Measurements from ENCODE around the gene ZNF778. TPM values are rescaled to one million over a fixed set of nuclear protein-coding genes. Genes with fewer than 3 reads are reported as not detected.

ZNF778 gene
- polyA plus RNA-seq, 3 donors from 2014 or later = 4.0 to 5.0 (median 5.0) TPM

DNA sequence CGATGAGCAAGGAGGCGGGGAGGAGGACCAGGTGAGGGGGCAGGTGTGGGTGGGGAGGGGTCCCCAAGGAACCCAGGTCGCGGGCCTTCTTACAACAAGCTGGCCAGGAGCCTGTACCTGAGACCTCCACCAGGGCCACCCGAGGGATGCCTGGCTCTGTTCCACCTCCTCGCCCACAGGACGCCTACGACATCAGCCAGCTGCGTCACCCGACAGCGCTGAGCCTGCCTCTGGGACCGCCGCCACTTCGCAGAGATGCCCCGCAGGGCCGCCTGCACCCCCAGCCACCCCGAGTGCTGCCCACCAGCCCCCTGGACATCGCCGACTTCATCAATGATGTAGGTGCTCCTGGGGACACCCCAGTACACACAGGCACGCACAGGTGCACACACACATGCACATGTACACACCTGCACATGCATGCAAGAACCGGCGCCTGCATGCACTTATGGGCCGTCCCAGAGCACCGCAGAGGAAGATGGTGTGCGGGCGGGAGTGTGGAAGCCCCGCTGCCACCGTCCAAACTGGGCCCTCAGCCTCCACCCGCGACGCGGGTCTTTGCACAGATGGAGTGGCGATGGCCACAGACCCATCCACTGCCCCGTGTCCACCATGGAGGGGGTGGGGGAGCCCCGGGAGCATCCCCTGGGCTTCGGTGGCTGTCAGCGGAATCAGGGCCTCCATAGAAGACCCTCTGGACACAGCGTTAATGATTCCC lies 23.8 kb upstream of the ZNF778 start:
- H3K36me3 Mint-ChIP-seq = no peaks in the 10 kb centered on the region
- no peak for DNase-seq
- no peak overlapping the region for H3K4me3 Mint-ChIP-seq

DNA sequence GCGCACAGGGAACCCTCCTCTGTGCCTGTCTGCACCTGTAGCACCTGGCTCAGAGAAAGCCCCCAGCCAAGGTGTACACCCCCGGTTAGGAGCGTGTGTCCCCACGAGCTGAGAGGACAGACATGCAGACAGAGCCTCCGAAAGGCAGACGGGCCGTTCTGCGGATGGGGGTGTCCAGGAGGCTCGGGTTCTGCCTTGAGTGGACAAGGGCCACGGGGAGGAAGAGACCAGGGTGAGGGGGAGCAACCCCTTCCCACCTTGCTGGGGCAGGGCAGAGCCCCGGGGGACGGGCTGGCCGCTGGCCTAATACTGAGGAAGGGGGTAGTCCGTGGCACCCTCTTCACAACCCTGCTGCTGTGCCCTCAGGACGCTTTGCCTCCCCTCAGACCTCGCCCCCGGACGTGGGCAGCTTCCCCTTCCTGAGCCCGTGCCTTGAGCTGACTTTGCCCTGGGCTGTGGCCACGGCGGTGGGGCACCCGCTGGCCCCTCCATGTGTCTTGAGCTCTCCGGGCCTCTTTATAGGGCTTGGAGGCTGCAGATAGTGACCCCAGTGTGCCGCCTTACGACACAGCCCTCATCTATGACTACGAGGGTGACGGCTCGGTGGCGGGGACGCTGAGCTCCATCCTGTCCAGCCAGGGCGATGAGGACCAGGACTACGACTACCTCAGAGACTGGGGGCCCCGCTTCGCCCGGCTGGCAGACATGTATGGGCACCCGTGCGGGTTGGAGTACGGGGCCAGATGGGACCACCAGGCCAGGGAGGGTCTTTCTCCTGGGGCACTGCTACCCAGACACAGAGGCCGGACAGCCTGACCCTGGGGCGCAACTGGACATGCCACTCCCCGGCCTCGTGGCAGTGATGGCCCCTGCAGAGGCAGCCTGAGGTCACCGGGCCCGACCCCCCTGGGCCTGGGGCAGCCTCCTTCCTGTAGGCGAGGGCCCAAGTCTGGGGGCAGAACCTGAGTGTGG lies 22.9 kb upstream of the ZNF778 start:
- Mint-ChIP-seq H3K4me3 (no peak overlapping the region), H3K4me1 (peaks cover 0 to 4% of the 10 kb centered on the region in 2 donors), H3K27ac (peak overlapping the region in 1 of 6 donors; percentile 12), H3K9me3 (no peaks in the 10 kb centered on the region), H3K36me3 (no peaks in the 10 kb centered on the region), H3K27me3 (ENCODE audit: low read depth in 3 of 3) (peaks cover 0 to 7% (median 2%) of the 10 kb centered on the region in 3 donors)
- no peak for DNase-seq

More for the DNA sequence above, 23.8 kb upstream of the ZNF778 start:
- Mint-ChIP-seq H3K27ac (no peak overlapping the region), H3K9me3 (no peaks in the 10 kb centered on the region), H3K27me3 (ENCODE audit: low read depth in 3 of 3) (peaks cover under 1 to 10% (median 5%) of the 10 kb centered on the region in 3 donors), H3K4me1 (peaks cover 0 to 4% of the 10 kb centered on the region in 2 donors)

DNA sequence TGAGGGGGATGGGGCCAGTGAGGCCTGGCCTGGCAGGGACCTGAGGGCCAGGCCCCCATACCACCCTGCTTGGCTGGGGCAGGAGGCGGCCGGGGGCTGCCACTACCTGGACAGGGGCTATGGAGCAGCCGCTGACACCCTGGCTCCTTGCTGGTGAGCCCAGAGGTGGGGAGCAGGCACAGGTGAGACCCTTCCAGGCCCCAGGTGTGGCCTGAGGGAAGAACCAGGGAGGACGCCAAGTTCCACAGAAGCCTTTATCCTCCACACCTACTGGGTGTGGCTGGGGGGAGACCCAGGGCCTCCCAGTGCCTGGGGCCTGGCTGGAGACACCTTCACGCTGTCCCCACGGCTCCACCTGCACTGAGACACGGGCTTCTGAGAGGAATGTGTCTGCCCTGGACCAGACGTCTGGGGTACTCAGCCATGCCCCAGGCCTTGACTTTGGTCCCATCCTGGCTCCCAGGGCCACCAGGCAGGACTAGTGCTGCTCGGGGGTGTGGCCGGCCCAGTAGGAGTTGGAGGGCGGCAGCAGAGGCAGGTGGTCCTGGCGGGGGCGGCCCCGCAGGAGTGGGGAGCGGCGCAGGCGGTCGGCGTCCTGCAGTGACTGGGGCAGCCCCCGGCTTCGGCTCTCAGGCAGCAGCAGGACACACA lies 21.9 kb upstream of the ZNF778 start:
- peaks cover 0 to 6% (median 0%) of the 10 kb centered on the region in 3 donors for H3K27me3 Mint-ChIP-seq (ENCODE audit: low read depth in 3 of 3)
- peaks cover 0 to 10% of the 10 kb centered on the region in 2 donors for H3K4me1 Mint-ChIP-seq
- no peak overlapping the region for H3K27ac Mint-ChIP-seq
- no peak overlapping the region for H3K4me3 Mint-ChIP-seq
- no peaks in the 10 kb centered on the region for H3K36me3 Mint-ChIP-seq
- no peak for DNase-seq
- no peaks in the 10 kb centered on the region for H3K9me3 Mint-ChIP-seq

DNA sequence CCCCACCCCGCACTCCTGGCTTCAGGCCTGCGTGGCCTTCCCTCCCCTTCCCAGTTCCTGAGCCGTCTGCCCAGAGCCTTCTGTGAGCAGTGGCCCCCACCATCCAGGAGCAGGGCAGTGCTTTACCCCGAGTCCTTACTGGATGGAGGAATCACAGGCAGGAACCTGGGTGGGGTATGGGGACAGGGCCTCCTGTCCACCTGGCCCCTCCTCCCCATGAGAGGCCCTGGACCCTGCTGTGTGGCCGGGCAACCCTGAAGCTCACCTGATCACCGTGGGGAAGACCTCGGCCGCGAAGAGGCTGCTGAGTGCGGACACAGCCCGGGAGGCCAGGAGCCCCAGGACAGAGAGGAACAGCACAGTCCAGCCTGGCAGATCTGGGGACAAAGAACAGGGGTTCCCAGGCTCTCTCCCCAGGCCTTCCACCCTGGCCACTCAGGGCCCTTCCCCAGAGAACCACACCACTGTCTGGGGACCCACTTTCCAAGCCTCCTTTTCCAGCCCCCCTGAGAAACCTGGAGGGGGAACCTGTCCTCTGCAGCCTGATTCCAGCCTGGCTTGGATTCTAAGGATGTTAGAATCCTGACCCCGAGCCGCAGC lies 20.4 kb upstream of the ZNF778 start:
- Mint-ChIP-seq H3K27ac (no peak overlapping the region), H3K4me3 (no peak overlapping the region), H3K9me3 (no peaks in the 10 kb centered on the region), H3K4me1 (peaks cover 2 to 10% of the 10 kb centered on the region in 2 donors), H3K27me3 (ENCODE audit: low read depth in 3 of 3) (peaks cover 0 to 6% (median 0%) of the 10 kb centered on the region in 3 donors), H3K36me3 (no peaks in the 10 kb centered on the region)
- DNase-seq = no peak

DNA sequence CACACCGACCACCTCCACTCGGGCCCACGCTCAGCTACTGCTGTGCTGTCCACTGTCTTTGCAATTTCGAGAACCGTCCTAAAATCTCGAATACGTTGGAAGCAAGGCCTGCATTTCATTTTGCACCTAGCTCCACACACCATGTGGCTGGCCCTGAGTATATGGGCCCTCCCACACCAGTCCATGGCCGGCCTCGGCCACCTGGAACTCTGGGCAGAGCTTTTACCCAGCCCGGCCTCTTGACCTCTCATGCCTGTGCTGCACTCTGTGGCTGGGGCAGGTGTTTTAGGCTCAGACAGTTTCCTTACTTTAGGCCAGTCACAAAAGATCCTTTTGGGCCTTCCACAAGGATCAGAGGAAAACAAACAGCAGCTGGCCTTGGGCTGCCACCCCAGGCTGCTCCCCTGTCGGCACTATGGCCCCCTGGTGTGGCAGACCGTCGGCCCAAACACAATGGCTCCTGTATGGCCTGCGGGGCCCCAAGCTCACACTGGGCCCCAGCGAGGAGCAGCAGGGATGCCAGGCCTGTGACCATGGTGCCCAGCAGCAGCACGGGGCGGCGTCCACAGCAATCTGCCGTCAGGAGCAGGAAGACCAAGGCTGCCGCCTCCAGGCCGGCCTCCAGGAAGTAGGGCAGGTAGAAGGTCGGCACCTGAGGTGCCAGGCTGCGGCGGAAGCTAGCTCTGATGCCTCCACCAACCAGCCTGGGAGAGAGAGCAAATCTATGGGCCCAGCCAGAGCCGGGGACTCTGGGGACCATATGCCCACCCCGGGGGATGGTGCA lies 19.7 kb upstream of the ZNF778 start:
- peaks cover 0 to 3% (median 0%) of the 10 kb centered on the region in 6 donors for H3K9me3 Mint-ChIP-seq
- no peaks in the 10 kb centered on the region for H3K36me3 Mint-ChIP-seq
- no peak for DNase-seq
- no peak overlapping the region for H3K4me3 Mint-ChIP-seq
- peaks cover 9 to 15% of the 10 kb centered on the region in 2 donors for H3K4me1 Mint-ChIP-seq
- no peak overlapping the region for H3K27ac Mint-ChIP-seq
- peaks cover 2 to 9% (median 3%) of the 10 kb centered on the region in 3 donors for H3K27me3 Mint-ChIP-seq (ENCODE audit: low read depth in 3 of 3)

DNA sequence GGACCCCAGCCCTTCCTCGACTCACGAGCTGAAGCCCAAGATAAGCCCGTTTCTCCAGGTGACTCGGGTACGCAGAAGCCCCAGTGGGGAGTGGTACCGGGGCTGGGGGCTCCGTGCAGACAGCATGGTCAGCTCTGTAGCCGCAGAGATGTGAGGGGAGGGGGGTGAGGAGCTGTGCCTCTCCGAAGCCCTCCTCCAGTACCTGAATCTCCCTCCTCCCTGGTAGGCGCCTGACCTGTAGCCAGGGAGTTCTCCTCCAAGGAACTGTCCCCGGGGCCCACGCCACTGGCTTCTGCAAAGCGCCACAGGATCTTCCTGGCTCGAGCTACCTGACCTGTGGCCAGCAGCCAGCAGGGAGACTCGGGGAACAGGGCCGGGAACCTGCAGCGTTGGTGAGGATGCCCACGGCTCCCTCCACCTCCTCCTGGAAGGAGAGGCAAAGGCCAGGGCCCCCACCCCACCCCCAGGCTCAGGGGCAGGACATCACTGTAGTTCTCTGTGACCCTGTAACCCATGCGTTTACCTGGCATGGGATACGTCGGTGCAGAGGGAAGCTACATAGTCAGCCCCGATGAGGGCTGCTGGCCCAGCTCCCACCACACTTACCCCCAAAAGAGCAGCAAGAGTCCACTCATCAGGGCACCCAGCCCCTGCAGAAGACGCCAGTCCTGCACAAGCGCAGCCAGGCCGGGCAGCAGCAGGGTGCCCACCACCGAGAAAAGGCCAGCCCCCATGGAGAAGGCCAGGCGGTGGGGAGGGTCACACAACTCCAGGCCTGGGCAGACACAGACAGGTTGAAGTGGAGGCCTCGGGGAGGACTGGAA lies 18.9 kb upstream of the ZNF778 start:
- H3K36me3 Mint-ChIP-seq = no peaks in the 10 kb centered on the region
- H3K4me1 Mint-ChIP-seq = peaks cover 15 to 19% of the 10 kb centered on the region in 2 donors
- H3K4me3 Mint-ChIP-seq = no peak overlapping the region
- H3K9me3 Mint-ChIP-seq = peaks cover 0 to 6% (median 0%) of the 10 kb centered on the region in 6 donors
- no peak overlapping the region for H3K27ac Mint-ChIP-seq
- H3K27me3 Mint-ChIP-seq (ENCODE audit: low read depth in 3 of 3) = peaks cover 7 to 13% (median 10%) of the 10 kb centered on the region in 3 donors
- DNase-seq = no peak

DNA sequence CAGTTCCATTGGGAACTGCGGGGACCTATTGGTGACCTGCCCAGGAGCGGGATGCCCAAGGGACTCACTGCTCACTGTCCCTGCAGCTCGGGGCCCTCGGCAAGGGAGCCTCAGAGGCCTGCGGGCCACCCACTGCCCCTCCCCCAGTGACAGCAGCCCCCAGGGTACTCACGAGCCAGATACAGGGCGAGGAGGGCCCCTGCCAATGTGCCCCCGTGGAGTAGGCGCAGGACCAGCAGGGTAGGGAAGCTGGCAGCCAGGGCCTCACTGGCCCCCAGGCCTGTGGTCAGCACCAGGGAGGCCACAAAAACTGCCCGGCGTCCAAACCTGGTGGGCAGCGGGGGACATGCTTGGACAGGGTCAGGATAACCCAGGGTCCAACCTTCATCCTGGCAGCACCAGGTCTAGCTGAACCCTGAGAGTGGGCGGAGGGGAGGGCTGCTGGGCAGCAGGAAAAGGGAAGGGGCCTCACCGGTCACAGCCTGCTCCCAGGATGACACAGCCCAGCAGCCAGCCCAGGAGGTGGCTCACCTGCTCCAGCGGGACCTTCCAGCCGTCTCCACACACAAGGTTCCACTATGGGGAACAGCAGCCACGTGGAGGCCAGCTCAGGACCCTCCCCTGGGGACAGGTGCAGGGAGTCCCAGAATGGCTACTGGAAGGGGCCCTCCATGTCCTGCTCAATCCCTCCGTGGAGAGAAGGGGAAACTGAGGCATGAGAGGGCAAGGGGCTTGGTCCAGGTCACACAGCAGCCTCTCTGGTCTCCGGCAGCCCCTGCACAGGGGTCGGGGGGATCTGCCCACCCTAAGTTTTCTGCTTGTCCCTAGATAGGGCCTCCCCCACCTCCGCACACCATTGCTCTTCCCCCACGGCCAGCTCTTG lies 18.0 kb upstream of the ZNF778 start:
- Mint-ChIP-seq H3K36me3 (no peaks in the 10 kb centered on the region), H3K4me3 (peak overlapping the region in 1 of 5 donors; percentile 38), H3K4me1 (peaks cover 15 to 19% of the 10 kb centered on the region in 2 donors), H3K9me3 (peaks cover 0 to 6% (median 0%) of the 10 kb centered on the region in 6 donors), H3K27me3 (ENCODE audit: low read depth in 3 of 3) (peaks cover 7 to 15% (median 12%) of the 10 kb centered on the region in 3 donors), H3K27ac (no peak overlapping the region)
- no peak for DNase-seq

DNA sequence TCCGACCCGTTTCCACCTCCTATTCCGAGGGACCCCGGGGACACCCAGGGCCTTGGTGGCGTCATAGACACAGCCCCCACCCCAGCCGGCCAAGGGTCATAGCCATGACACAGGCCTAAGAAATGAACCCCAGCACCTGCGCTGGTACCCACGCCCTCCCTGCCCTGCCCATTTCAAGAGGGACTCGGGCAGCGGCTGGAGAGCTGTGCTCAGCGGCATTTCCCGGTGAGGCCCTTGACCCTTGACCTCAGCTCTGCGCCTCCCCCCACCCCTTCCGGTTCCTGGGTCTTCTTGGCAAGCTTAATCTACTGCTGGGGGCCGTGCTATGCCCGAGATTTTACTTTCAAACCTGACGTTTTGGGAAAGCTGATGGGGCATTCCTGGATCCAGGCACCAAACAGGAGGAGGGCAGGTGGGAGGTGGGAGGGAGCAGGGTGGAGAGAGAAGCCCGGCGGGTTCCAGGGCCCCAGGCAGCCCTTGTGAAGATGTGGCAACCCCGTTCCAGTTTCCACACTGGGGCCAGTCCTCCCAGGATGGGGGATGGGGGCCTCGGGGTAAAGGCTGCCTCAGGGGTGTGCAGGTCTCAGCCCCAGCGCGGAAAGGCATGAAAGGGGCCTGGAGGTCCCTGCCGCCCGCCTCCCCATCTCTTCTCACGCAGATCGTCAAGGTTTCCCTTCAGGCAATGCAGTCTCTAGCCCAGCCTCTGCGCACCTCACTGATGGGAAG lies 17.2 kb upstream of the ZNF778 start, which contains the start of gene SLC22A31:
TSS of gene SLC22A31 (minus strand) at position 414 of the 726 bp plus-strand sequence. CDS start at position 378, 36 bp downstream.
- Mint-ChIP-seq H3K27me3 (ENCODE audit: low read depth in 3 of 3) (peaks cover 7 to 20% (median 12%) of the 10 kb centered on the region in 3 donors), H3K27ac (no peak within 1 kb of the TSS), H3K4me1 (peaks cover 15 to 18% of the 10 kb centered on the region in 2 donors), H3K36me3 (no peaks in the 10 kb centered on the region), H3K9me3 (peaks cover 0 to 6% (median 0%) of the 10 kb centered on the region in 6 donors), H3K4me3 (peak within 1 kb of the TSS in 4 of 5 donors; percentile 23 to 59 (median 37))
- no peak for DNase-seq

DNA sequence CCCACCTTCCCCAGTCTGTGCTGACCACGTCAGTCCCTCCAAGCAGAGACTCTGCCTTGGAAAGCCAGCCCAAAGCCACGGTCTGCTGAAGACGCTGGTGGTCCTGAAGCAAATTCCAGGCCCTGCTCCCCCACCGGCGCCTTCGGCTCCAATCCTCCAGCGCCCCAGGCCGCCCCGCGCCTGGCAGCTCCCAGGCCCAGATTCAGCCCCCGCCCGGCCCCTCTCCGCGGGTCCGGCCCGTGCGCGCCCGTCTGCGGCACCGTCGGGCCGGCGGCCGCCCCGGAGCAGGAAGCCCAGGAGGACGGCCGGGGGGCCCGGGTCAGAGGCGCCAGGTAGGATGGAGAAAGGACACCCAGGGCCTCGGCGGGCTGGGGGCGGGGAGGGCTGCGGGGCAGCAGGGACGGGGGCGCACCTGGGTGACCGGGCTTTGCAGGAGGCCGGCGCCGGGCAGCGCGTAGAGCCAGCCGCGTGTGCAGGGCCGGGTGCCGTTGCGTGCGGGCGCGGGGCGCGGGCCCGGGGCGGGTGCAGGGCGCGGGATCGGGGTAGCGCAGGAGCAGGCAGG lies 16.6 kb upstream of the ZNF778 start:
- no peak for DNase-seq
- H3K4me3 Mint-ChIP-seq = peak overlapping the region in 4 of 5 donors; percentile 23 to 59 (median 37)

More for the DNA sequence above, 16.6 kb upstream of the ZNF778 start:
- Mint-ChIP-seq H3K27me3 (ENCODE audit: low read depth in 3 of 3) (peaks cover 7 to 20% (median 14%) of the 10 kb centered on the region in 3 donors), H3K36me3 (no peaks in the 10 kb centered on the region), H3K27ac (no peak overlapping the region), H3K4me1 (peaks cover 15 to 18% of the 10 kb centered on the region in 2 donors), H3K9me3 (peaks cover 0 to 6% (median 0%) of the 10 kb centered on the region in 6 donors)

Measured in immature natural killer cell (primary cell).